Fibroblast of skin of abdomen (primary cell): Measurements from ENCODE around the gene CFAP99.

Experiments
- DNase-seq: peaks from one replicate; pipeline ENCODE4 v3.0.0-alpha.2; 2013

CFAP99 gene

GRCh38 chr4:2472187-2472586 is 53.4 kb downstream of the CFAP99 start:
- DNase-seq: peak; percentile 39

GRCh38 chr4:2478229-2478628 is 59.5 kb downstream of the CFAP99 start:
- DNase-seq: peak; percentile 42

GRCh38 chr4:2480649-2481048 is 61.9 kb downstream of the CFAP99 start:
- no peak for DNase-seq

GRCh38 chr4:2482192-2482591 is 63.4 kb downstream of the CFAP99 start:
- DNase-seq: no peak

- DNase-seq: peak; percentile 59
These were observed 63.9 kb downstream of the CFAP99 start for GRCh38 chr4:2482693-2483092.

GRCh38 chr4:2483237-2483636 is 64.5 kb downstream of the CFAP99 start:
- DNase-seq: no peak

GRCh38 chr4:2484185-2484584 is 65.4 kb downstream of the CFAP99 start:
- no peak for DNase-seq

- peak; percentile 52 for DNase-seq
These were observed 66.2 kb downstream of the CFAP99 start for GRCh38 chr4:2484993-2485392.

GRCh38 chr4:2485956-2486355 is 67.2 kb downstream of the CFAP99 start:
- no peak for DNase-seq

- no peak for DNase-seq
These were observed 68.2 kb downstream of the CFAP99 start for GRCh38 chr4:2486981-2487380.

GRCh38 chr4:2487632-2488031 is 68.9 kb downstream of the CFAP99 start:
- no peak for DNase-seq

GRCh38 chr4:2489081-2489805 is 70.5 kb downstream of the CFAP99 start:
- no peak for DNase-seq

- DNase-seq: no peak
These were observed 71.2 kb downstream of the CFAP99 start for GRCh38 chr4:2489841-2490552.

GRCh38 chr4:2492970-2493369 is 74.2 kb downstream of the CFAP99 start:
- DNase-seq: no peak

- no peak for DNase-seq
These were observed 76.2 kb downstream of the CFAP99 start for GRCh38 chr4:2494992-2495391.

- DNase-seq: no peak
These were observed 78.6 kb downstream of the CFAP99 start for GRCh38 chr4:2497324-2497723.

GRCh38 chr4:2497931-2498330 is 79.2 kb downstream of the CFAP99 start:
- no peak for DNase-seq

- no peak for DNase-seq
These were observed 81.8 kb downstream of the CFAP99 start for GRCh38 chr4:2500547-2500946.

- no peak for DNase-seq
These were observed 82.4 kb downstream of the CFAP99 start for GRCh38 chr4:2501034-2501594.

GRCh38 chr4:2503809-2504208 is 85.1 kb downstream of the CFAP99 start:
- no peak for DNase-seq

- DNase-seq: no peak
These were observed 88.5 kb downstream of the CFAP99 start for GRCh38 chr4:2507259-2507658.

GRCh38 chr4:2507855-2508254 is 89.1 kb downstream of the CFAP99 start:
- DNase-seq: no peak

GRCh38 chr4:2510351-2511259 is 91.8 kb downstream of the CFAP99 start:
- no peak for DNase-seq
